ENCODE results near the gene POU4F3.

- no peak for TF ChIP-seq CTCF (IDR thresholded peaks at IDR 0.05)
- no peak for TF ChIP-seq POLR2A (IDR thresholded peaks at IDR 0.05)
Measured at GRCh38 chr5:146334074-146334533, 4.5 kb upstream of the POU4F3 start.

Data from testis (tissue), 2 donors.